Ovary (tissue), 9 donors: ENCODE data around the gene ATP6V1G1. TPM values are rescaled to one million over a fixed set of nuclear protein-coding genes. Genes with fewer than 3 reads are reported as not detected.

ENCODE experiments used
- DNase-seq, 5 donors: peaks; one replicate each; pipeline ENCODE4 v3.0.0-alpha.2; 2019 to 2020
- H3K27ac ChIP-seq, 2 donors: fragments of 200-600 bp; one replicate each; pipeline versions ENCODE4 v1.5.1 to v1.8.0; 2019 to 2022
- H3K27me3 ChIP-seq: fragments of 200-600 bp; one replicate; pipeline ENCODE4 v1.8.0; 2022
- H3K36me3 ChIP-seq: fragments of 200-600 bp; sonication (generic); one replicate; pipeline ENCODE4 v1.5.1; 2019
- H3K4me1 ChIP-seq: one replicate; pipeline ENCODE4 v1.8.1; 2013; ENCODE audit warnings: mild to moderate bottlenecking, moderate library complexity; ENCODE audit not compliant: insufficient read depth
- H3K4me3 ChIP-seq: fragments of 200-600 bp; sonication (generic); one replicate; pipeline ENCODE4 v1.5.1; 2017
- H3K9me3 ChIP-seq, 2 donors: fragments of 200-600 bp in 1 of 2; sonication (generic) in 1 of 2; one replicate each; pipeline versions ENCODE4 v1.5.1 to v1.8.1; 2013 to 2019; ENCODE audit warnings: mild to moderate bottlenecking in 1 of 2, moderate library complexity in 1 of 2
- EP300 ChIP-seq: sonication (generic); formaldehyde crosslinking; IDR thresholded peaks from one replicate; pipeline ENCODE4 v1.6.1; 2017; ENCODE audit warnings: antibody characterized with exemption
- POLR2A ChIP-seq: fragments of 450-650 bp; IDR thresholded peaks from one replicate; pipeline ENCODE4 v1.6.1; 2017; ENCODE audit warnings: antibody characterized with exemption, mild to moderate bottlenecking, moderate library complexity
- WGBS, 3 donors: extraction: QIAGEN DNeasy Blood & Tissue Kit in 1 of 3; methylation state at CpG; one replicate each; pipeline versions ENCODE4 v1.1.5 to v1.1.7; 2013 to 2017; 5-methylcytosine and 5-hydroxymethylcytosine counted together
- intact Hi-C, 4 donors: fragments of 100-400 bp; cut with DNase I; formaldehyde crosslinking; loops; one replicate each; pipeline versions ENCODE4 v1.11.0 to v1.15.1; 2022 to 2023
- polyA plus RNA-seq, 2 donors: library from polyadenylated mRNA; stranded (reverse); fragments of 200-250 nt in 1 of 2; fragments of 350-450 nt in 1 of 2; fragmentation: Illumina TruSeq in 1 of 2; extraction: RNeasy Lipid Tissue Mini Kit (QIAGEN cat#74804) in 1 of 2; gene quantifications; one replicate each; pipeline ENCODE4 v1.2.3, GENCODE V29; 2013 to 2014
- total RNA-seq, 7 donors: library from RNA; depleted of rRNA in 2 of 7; stranded (reverse); fragments of >200 nt in 2 of 7; fragmentation: NEBNext Ultra II Directional in 3 of 7; extraction: Animal tissue kit (Norgen Biotek cat#: 25700) in 3 of 7; gene quantifications; one replicate each; pipeline versions ENCODE4 v1.1.0 to v1.2.4, GENCODE V29; 2016 to 2023
- TF ChIP-seq, protein P1 (sequence below), 3 donors: fragments of 450-650 bp in 2 of 3; fragments of 200-600 bp in 1 of 3; IDR thresholded peaks; one replicate each; pipeline versions ENCODE4 v1.5.1 to v1.8.0; 2016 to 2022; ENCODE audit warnings: antibody characterized with exemption in 3 of 3, mild to moderate bottlenecking in 1 of 3
- donor health status: DM: no; HTN: no; CAD: no; lungs with moderate emphysema.
- donor health status: DM: no; HTN: no; CAD: no.
- donor health status: Bipolar disorder and iron deficiency.
- donor health status: DM: yes; HTN: yes; CAD: no.
- donor health status: DM: no; HTN: no; CAD: no.
- donor health status: DM: yes; HTN: yes; CAD: no.

The ATP6V1G1 gene
- total and polyA plus RNA-seq, 9 donors = 93.5 to 211 (median 113) TPM

DNA sequence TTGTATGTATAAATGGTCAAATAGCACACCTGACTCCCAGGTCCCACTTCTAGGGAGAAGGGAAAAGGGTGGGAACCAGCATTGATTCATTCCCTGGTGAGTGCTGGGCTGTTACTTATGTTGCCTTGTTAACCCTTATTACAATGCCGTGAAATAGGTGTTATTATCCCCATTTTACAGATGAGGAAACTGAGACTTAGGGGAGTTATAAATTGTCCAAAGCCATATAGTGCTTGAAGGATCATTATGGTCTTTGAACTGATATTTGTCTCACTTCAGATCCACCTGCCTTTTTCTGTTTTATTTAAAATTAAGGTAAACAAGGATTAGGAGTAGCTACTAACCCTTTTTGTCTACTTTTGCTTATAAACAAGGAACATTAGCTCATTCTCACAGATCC lies 40.0 kb downstream of the ATP6V1G1 start:
- intact Hi-C loops = no loop called here
- no peak for DNase-seq
- TF ChIP-seq EP300 (no peak), POLR2A (no peak)
- TF ChIP-seq, protein P1, sequence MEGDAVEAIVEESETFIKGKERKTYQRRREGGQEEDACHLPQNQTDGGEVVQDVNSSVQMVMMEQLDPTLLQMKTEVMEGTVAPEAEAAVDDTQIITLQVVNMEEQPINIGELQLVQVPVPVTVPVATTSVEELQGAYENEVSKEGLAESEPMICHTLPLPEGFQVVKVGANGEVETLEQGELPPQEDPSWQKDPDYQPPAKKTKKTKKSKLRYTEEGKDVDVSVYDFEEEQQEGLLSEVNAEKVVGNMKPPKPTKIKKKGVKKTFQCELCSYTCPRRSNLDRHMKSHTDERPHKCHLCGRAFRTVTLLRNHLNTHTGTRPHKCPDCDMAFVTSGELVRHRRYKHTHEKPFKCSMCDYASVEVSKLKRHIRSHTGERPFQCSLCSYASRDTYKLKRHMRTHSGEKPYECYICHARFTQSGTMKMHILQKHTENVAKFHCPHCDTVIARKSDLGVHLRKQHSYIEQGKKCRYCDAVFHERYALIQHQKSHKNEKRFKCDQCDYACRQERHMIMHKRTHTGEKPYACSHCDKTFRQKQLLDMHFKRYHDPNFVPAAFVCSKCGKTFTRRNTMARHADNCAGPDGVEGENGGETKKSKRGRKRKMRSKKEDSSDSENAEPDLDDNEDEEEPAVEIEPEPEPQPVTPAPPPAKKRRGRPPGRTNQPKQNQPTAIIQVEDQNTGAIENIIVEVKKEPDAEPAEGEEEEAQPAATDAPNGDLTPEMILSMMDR (IDR thresholded peaks at IDR 0.05) = no peak
- H3K4me1 ChIP-seq = no peaks in the 10 kb centered on the region
- no peaks in the 10 kb centered on the region for H3K9me3 ChIP-seq
- H3K27me3 ChIP-seq = no peaks in the 10 kb centered on the region
- H3K27ac ChIP-seq = no peak overlapping the region
- H3K36me3 ChIP-seq = no peaks in the 10 kb centered on the region
- WGBS, 3 donors = 95 to 97% (median 96%) methylated on average over 1 of the region's 1 CpG
- H3K4me3 ChIP-seq = no peak overlapping the region

DNA sequence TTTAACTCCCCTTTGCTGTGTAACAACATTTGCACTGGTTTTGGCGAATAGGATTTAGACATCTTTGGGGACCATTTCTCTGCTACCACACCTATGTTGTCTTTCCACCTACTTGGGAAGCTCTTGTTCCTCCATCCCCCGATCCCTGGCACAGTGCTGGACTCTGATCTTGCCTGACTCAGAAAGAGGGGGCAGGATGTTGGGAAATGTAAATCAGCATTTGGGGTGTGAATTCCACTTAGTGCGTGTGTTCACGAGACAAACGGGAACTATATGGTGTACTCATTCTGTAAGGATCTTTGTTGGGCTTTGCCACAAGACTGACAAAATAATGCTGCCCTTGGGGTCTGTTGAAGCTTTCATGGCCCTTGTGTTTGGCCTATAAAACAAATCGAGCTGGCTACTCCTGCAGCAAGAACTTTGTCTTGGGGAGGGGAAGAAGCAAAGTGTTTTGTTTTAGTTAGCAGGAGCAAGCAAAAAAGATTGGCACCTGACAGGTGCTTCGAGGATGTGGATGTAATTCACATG lies 42.1 kb downstream of the ATP6V1G1 start:
- DNase-seq = no peak
- intact Hi-C loops = no loop called here
- TF ChIP-seq, protein P1 (IDR thresholded peaks at IDR 0.05) = no peak
- H3K4me1 ChIP-seq = no peaks in the 10 kb centered on the region
- H3K4me3 ChIP-seq = no peak overlapping the region
- H3K27me3 ChIP-seq = no peaks in the 10 kb centered on the region
- H3K36me3 ChIP-seq = no peaks in the 10 kb centered on the region
- no peaks in the 10 kb centered on the region for H3K9me3 ChIP-seq
- 86 to 89% (median 89%) methylated on average over 7 of the region's 7 CpGs for WGBS, 3 donors
- no peak overlapping the region for H3K27ac ChIP-seq

DNA sequence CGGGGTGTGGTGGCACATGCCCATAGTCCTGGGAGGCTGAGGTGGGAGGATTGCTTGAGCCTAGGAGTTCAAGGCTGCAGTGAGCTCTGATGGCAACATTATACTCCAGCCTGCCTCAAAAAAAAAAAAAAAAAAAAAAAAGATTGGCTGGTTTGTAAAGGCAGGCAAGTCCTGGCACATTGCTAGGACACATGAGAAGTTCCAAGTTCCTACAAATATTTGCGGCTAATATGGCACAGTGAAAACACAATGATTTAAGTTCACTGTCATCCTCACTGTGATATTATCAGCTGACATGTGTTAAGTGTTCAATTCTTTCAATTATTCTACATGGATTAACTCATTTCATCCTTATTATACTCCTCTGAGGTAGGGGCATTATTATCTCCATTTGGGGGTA lies 43.6 kb downstream of the ATP6V1G1 start:
- H3K4me1 ChIP-seq = no peaks in the 10 kb centered on the region
- H3K9me3 ChIP-seq = no peaks in the 10 kb centered on the region
- TF ChIP-seq EP300 (no peak), POLR2A (no peak)
- TF ChIP-seq, protein P1 (IDR thresholded peaks at IDR 0.05) = no peak
- H3K36me3 ChIP-seq = no peaks in the 10 kb centered on the region
- WGBS, 3 donors = 0 to 45% (median 45%) methylated on average over 2 of the region's 2 CpGs
- no peak overlapping the region for H3K27ac ChIP-seq
- intact Hi-C loops = no loop called here
- H3K4me3 ChIP-seq = no peak overlapping the region
- no peaks in the 10 kb centered on the region for H3K27me3 ChIP-seq
- DNase-seq = no peak

DNA sequence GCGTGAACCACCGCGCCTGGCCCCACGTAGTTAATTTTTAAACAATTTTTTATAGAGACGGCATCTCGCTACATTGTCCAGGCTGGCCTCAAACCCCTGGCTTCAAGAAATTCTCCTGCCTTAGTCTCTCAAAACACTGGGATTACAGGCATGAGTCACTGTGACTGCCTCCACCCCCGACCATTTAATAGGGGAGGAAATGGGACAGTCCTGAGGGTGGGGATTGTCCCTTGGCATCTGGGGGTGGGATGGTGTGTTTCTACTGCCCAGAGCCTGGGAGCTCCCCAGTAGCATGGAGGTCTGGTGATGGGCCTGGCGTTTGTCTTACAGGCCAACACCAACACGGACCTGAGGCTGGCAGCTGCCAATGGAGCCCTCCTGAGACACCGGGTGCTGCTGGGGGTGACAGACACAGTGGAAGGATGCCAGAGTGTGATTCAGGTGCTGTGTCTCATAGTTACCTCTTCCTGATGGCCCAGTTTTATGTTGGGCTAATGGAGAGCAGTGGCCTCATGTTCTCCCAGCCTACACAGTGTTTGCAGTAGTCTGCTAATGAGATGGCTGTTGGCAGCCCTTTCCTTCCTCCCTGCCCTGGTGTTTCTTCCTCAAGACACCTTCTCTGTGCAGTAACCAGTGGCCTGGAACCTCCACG lies 46.0 kb downstream of the ATP6V1G1 start:
- Histone ChIP-seq H3K27ac (no peak overlapping the region), H3K36me3 (no peaks in the 10 kb centered on the region), H3K27me3 (no peaks in the 10 kb centered on the region), H3K4me3 (no peak overlapping the region), H3K4me1 (no peaks in the 10 kb centered on the region), H3K9me3 (no peaks in the 10 kb centered on the region)
- 87 to 90% (median 87%) methylated on average over 11 of the region's 11 CpGs for WGBS, 3 donors
- TF ChIP-seq, protein P1 (IDR thresholded peaks at IDR 0.05) = no peak
- no peak for TF ChIP-seq POLR2A
- TF ChIP-seq EP300 = no peak
- intact Hi-C loops = no loop called here
- no peak for DNase-seq
